ENCODE measurements around the gene NGDN. TPM values are rescaled to one million over a fixed set of nuclear protein-coding genes. Genes with fewer than 3 reads are reported as not detected.

Gene NGDN
- total RNA-seq, 1 donor from 2014 or later: 43.4 TPM

DNA sequence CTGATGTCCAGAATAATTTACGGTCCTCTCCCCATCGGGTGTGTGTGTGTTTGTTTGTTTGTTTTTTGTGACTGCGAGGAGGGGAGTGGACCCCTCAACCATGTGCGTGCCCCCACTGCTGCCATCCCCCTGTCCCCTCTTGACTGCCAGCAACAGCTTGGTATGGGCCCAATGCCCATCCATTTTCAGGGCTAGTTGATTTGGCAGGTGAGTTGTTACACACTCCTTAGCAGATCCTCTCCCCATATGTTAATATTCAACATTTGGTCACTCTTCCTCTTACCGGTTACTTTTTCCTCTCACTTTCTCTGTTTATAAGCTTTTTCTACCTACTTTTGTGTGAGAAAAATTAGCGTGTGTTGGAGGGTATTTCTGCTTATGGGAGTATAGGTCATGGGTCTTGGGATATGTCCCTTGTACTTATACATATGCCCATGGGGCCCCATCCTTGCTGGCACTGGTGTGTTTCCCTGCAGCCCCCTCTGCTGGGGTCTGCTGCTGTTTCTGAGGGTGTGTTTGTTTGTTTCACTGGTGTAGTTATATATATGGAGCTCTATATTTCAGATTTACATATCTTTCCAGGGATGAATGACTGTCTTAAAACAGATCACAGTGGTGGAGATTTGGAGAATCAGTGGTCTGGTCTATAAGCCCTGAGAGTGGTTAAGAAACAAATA is 48.3 kb downstream of the NGDN start:
- no peak for DNase-seq (ENCODE audit: low read depth)
- Histone ChIP-seq H3K36me3 (ENCODE audit: control insufficient read depth, insufficient read depth, low read length) (no peaks in the 10 kb centered on the region), H3K27me3 (ENCODE audit: control insufficient read depth, insufficient read depth, low read length) (no peaks in the 10 kb centered on the region), H3K4me3 (ENCODE audit: low read depth, low read length) (no peak overlapping the region)
- TF ChIP-seq, protein P1, sequence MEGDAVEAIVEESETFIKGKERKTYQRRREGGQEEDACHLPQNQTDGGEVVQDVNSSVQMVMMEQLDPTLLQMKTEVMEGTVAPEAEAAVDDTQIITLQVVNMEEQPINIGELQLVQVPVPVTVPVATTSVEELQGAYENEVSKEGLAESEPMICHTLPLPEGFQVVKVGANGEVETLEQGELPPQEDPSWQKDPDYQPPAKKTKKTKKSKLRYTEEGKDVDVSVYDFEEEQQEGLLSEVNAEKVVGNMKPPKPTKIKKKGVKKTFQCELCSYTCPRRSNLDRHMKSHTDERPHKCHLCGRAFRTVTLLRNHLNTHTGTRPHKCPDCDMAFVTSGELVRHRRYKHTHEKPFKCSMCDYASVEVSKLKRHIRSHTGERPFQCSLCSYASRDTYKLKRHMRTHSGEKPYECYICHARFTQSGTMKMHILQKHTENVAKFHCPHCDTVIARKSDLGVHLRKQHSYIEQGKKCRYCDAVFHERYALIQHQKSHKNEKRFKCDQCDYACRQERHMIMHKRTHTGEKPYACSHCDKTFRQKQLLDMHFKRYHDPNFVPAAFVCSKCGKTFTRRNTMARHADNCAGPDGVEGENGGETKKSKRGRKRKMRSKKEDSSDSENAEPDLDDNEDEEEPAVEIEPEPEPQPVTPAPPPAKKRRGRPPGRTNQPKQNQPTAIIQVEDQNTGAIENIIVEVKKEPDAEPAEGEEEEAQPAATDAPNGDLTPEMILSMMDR (IDR thresholded peaks at IDR 0.05; ENCODE audit: insufficient read depth, low read length, poor library complexity, severe bottlenecking): no peak

DNA sequence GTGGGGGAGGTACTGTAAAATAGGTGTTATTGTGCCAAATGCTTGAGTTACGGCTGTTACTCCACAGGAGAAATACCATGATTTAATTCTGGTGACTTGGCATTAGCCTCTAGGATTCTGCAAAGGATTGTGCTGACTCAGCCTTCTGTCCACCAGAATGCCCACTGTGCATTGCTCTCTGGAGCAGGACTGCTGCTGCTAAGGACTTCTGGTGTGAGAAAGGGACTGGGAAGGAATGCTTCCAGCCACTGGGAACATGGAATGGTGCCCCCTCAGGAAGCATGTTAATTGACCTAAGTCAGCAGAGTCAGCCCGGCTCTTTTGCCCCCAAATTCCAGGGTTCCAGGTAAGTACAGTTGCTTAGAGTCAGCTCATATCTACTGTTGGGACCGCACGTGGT is 49.2 kb downstream of the NGDN start:
- Histone ChIP-seq H3K27me3 (ENCODE audit: control insufficient read depth, insufficient read depth, low read length) (no peaks in the 10 kb centered on the region), H3K4me3 (ENCODE audit: low read depth, low read length) (no peak overlapping the region), H3K36me3 (ENCODE audit: control insufficient read depth, insufficient read depth, low read length) (no peaks in the 10 kb centered on the region)
- no peak for DNase-seq (ENCODE audit: low read depth)
- TF ChIP-seq, protein P1 (IDR thresholded peaks at IDR 0.05; ENCODE audit: insufficient read depth, low read length, poor library complexity, severe bottlenecking): no peak

DNA sequence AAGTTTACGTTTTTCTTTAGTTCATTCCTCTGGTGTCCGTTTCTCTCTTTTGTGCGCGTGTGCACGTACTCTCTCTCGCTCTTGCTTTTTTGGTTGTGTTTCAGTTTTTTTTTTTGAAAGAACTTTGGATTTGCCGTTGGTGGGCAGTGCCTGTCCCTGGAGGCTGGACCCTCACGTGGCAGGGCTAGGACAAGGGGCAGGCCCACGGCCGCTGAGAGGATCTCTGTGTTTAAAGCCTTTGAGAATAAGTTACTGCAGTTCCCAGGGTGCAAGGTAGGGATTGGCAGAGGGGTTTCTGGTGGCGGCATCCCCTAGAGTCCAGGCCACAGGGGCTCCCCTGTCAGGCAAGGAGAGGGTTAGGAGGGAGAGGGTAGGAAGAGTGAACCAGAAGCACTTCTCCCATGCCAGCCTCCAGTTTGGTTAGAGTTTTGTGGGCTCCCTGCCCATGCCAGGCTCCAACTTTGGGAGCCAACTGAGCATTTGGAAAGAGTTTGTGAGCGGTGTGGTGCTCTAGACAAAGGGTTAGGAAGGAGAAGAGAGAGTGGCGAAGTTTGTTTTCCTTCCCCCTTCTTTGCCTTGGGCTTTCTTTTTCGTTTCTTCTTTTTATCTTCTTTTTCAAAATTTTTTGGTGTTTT is 51.5 kb downstream of the NGDN start:
- TF ChIP-seq, protein P1 (IDR thresholded peaks at IDR 0.05; ENCODE audit: insufficient read depth, low read length, poor library complexity, severe bottlenecking): no peak
- no peaks in the 10 kb centered on the region for H3K36me3 ChIP-seq (ENCODE audit: control insufficient read depth, insufficient read depth, low read length)
- H3K4me3 ChIP-seq (ENCODE audit: low read depth, low read length): no peak overlapping the region
- no peak for DNase-seq (ENCODE audit: low read depth)
- H3K27me3 ChIP-seq (ENCODE audit: control insufficient read depth, insufficient read depth, low read length): no peaks in the 10 kb centered on the region

DNA sequence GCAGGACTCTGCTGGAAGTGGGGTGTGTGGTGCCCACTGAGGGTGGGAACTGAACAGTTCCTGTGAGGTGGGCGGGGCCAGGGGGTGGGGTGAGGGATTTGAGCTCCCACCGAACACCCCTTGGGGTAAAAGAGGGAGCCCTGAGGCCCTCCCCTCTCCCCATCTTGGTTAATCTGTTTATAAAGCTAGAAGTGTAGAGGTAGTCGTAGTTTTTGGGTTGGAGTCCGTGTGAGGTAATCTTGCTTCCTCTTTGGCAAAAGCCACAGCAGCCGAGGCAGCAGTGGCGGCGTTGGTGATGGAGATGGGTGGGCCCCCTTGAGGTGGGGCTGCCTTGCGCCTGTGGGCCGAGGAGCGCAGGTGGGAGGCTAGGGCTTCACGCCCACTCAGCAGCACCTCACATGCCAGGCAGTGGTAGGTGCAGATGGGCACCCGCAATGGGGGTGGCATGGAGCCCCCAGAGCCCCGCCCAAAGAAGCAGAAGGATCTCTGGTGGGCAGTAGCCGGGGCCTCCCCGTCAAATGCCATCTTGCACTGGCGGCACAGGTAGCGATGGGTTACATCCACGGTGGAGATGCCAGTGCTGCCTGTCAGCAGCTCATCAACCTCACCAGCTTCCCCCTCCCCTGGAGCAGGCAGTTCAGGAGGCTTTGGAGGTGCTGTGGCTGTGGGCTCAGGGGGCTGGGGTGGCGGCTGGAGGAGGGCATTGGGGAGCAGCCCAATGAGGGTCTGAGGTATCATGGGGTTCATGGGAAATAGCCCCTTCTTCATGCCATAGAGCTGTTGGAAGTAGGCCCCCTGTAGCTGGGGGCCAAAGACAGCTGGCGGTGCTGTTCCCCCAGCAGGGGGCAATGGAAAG is 52.5 kb downstream of the NGDN start:
- Histone ChIP-seq H3K36me3 (ENCODE audit: control insufficient read depth, insufficient read depth, low read length) (no peaks in the 10 kb centered on the region), H3K27me3 (ENCODE audit: control insufficient read depth, insufficient read depth, low read length) (no peaks in the 10 kb centered on the region), H3K4me3 (ENCODE audit: low read depth, low read length) (no peak overlapping the region)
- TF ChIP-seq, protein P1 (IDR thresholded peaks at IDR 0.05; ENCODE audit: insufficient read depth, low read length, poor library complexity, severe bottlenecking): no peak
- DNase-seq (ENCODE audit: low read depth): no peak

DNA sequence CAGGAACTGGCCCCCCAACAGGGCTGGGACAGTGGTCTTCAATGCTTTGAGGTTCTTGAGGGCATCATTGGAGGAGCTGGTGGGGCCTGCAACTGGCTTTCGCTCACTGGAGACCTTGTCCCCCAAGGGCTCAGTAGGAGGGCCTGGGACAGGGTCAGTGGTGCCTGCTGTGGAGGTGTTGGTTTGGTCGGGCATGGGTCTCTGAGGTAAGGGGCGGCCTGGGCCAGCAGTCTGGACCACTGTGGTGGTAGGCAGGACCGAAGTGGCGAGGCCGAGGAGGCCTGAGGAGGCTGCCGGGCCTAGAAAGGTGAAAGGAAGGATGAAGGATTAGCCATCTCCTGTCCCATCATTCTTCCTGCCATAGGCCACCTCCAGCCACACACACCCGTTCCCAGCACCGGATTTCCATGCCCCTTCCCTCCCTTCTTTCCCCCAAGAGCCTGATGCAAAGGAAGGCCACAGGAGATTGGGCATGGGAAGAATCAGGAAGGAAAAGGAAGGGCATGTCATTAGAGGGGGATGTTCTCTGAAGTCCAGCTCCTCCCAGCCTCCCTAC is 53.2 kb downstream of the NGDN start:
- DNase-seq (ENCODE audit: low read depth): no peak
- no peak overlapping the region for H3K4me3 ChIP-seq (ENCODE audit: low read depth, low read length)
- H3K27me3 ChIP-seq (ENCODE audit: control insufficient read depth, insufficient read depth, low read length): no peaks in the 10 kb centered on the region
- TF ChIP-seq, protein P1 (IDR thresholded peaks at IDR 0.05; ENCODE audit: insufficient read depth, low read length, poor library complexity, severe bottlenecking): no peak
- H3K36me3 ChIP-seq (ENCODE audit: control insufficient read depth, insufficient read depth, low read length): no peaks in the 10 kb centered on the region

Data from kidney epithelial cell (primary cell).